Measurements from ENCODE around the gene CDC42BPA.

- TF ChIP-seq CTCF (conservative IDR thresholded peaks at IDR 0.05; ENCODE audit: low read depth, low read length), result no peak
- TF ChIP-seq EZH2 (IDR thresholded peaks at IDR 0.05; ENCODE audit: low read length, unreplicated experiment), result no peak
- TF ChIP-seq EZH2phosphoT487 (IDR thresholded peaks at IDR 0.05; ENCODE audit: borderline replicate concordance, low read length), result no peak
Measured at GRCh38 chr1:227325156-227325555, 6.9 kb upstream of the CDC42BPA start.
